Body of pancreas (tissue), 4 donors: Measurements from ENCODE around the gene PHF5A.

ENCODE experiments used
- POLR2A ChIP-seq, 3 donors: fragments of 450-650 bp; IDR thresholded peaks; one replicate each; pipeline ENCODE4 v1.6.1; 2016; ENCODE audit warnings: antibody characterized with exemption in 3 of 3, mild to moderate bottlenecking in 2 of 3
- TF ChIP-seq, protein P1 (sequence below), 7 experiments: fragments of 450-650 bp in 4 of 7; fragments of 200-600 bp in 3 of 7; sonication (generic) in 3 of 7; IDR thresholded peaks; one replicate each; pipeline ENCODE4 v1.5.1; 2016 to 2019; ENCODE audit warnings: antibody characterized with exemption in 7 of 7

DNA sequence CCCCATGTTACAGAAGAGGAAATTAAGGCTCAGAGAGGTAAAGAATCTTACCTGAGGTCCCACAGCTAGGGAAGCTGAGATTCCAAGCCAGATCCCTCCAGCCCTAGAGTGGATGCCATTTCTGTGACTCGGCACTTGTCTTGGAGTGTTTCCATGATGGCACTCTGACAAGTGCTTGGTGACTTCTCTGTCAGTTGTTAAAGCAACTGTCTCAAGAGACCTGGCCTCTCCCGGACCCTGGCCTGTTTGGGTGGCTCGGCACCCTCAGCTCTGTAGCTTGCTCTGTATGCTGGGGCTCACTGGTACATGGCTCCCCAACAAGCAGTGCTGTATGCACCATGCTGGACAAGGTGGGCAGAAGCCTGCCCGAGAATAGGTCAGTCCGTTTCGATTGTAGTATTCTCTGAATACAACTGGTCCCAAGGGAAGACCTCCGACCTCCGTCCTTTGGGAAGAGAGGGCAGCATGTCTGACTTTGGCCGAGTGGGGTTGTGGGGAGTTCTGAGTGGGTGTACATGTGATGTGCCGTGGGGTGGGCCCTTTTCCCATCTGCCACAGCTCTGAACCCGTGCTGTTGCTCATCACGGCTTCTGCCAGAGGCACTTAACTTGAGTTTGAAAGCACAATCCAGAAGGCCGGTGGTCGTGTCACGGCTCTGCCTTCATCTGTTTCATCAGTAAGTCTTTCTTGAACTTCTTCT is 12.8 kb upstream of the PHF5A start:
- TF ChIP-seq POLR2A (IDR thresholded peaks at IDR 0.05) = no peak
- TF ChIP-seq, protein P1, sequence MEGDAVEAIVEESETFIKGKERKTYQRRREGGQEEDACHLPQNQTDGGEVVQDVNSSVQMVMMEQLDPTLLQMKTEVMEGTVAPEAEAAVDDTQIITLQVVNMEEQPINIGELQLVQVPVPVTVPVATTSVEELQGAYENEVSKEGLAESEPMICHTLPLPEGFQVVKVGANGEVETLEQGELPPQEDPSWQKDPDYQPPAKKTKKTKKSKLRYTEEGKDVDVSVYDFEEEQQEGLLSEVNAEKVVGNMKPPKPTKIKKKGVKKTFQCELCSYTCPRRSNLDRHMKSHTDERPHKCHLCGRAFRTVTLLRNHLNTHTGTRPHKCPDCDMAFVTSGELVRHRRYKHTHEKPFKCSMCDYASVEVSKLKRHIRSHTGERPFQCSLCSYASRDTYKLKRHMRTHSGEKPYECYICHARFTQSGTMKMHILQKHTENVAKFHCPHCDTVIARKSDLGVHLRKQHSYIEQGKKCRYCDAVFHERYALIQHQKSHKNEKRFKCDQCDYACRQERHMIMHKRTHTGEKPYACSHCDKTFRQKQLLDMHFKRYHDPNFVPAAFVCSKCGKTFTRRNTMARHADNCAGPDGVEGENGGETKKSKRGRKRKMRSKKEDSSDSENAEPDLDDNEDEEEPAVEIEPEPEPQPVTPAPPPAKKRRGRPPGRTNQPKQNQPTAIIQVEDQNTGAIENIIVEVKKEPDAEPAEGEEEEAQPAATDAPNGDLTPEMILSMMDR (IDR thresholded peaks at IDR 0.05) = no peak
